CD4-positive, alpha-beta T cell treated with Interleukin-12 subunit alpha and Interleukin-12 subunit beta, for 1 hour (primary cell): ENCODE results near the gene KCNK5.
A peak's percentile ranks its signal among the peaks of the same experiment; 100 is the strongest.

Source experiments
- DNase-seq: peaks from one replicate; pipeline ENCODE4 v3.0.0-alpha.2; 2020

The KCNK5 gene

GRCh38 chr6:39240155-39240757, 11.0 kb upstream of the KCNK5 start:
- no peak for DNase-seq

- DNase-seq = no peak
Observed at GRCh38 chr6:39239527-39240154, 10.4 kb upstream of the KCNK5 start.

- DNase-seq = no peak
Observed at GRCh38 chr6:39236742-39237141, 7.5 kb upstream of the KCNK5 start.

DNA sequence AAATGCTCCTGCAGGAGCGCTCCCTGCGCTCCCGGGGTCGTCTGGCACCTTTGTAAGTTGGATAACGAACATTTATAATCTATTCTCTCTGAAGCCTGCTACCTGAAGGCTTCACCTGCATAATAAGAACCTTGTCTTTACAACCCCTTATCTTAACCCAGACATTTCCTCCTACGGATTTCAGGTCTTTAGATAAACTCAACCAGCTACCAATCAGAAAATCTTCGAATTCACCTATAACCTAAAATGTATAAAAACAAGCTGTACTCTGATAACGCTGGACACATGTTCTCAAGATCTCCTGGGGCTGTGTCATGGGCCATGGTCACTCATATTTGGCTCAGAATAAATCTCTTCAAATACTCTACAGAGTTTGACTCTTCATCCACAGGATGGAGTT, 4.1 kb upstream of the KCNK5 start:
- DNase-seq = no peak

GRCh38 chr6:39231521-39232243, 2.4 kb upstream of the KCNK5 start:
- DNase-seq = no peak

GRCh38 chr6:39230654-39231035, 1.4 kb upstream of the KCNK5 start:
- no peak for DNase-seq

DNA sequence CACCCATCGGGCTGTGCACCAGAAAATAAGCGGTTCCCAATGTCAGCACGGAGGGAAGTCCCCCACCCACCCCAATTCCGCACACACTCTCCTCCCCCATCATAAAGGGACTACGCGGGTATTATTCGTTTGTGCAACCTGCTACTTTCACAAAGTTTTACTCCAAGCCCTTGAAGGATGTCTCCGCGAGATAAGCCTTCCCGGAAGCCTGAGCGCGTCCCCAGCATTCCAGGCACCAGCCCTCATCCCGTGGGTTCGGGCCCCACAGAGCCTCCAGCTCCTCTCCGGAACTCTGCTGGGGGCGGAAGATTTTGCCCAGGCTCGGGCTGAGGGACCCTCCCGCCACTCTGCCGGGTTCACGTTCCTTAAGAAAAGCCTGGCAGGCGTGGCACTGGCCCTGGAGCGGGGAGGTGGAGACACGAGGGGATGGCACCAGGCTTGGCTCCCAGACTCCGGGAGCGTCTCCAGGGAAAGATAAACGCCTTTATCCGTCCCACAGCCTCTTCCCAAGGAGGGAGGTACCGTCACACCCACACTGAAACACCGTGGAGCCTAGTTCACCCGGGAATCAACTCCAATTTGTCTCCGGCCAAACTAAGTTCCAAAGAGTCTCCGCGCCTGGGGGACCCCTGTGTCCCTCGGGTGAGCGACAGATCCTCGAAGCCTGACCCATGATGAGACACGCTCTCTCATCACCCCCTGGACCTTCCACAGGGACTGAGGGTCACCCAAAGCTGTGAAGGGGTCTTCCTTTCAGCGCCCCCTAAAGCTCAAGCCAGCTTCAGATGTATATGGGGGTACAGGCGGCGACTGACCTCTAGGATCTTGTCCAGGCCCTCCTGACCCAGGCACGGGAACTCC, 934 bp downstream of the KCNK5 start:
- DNase-seq = peak; percentile 10

DNA sequence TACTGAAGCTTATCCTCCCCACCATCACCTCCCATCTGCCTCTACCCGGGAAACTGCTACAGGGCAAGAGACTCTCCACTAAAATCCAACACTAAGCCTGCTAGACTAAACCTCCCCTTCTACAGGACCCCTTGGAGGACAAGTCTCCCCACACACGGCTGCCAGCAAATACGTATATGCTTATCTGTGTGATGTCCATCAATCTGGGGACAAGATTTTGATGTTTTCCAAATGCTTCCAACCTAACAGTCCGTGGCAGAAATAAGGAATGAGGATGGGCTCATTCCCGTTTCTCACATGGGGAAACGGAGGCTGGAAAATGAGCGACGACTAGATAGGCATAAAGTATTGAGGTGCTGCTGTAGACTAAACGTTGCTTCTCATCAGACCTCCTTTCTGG, 1.8 kb downstream of the KCNK5 start:
- DNase-seq = no peak

DNA sequence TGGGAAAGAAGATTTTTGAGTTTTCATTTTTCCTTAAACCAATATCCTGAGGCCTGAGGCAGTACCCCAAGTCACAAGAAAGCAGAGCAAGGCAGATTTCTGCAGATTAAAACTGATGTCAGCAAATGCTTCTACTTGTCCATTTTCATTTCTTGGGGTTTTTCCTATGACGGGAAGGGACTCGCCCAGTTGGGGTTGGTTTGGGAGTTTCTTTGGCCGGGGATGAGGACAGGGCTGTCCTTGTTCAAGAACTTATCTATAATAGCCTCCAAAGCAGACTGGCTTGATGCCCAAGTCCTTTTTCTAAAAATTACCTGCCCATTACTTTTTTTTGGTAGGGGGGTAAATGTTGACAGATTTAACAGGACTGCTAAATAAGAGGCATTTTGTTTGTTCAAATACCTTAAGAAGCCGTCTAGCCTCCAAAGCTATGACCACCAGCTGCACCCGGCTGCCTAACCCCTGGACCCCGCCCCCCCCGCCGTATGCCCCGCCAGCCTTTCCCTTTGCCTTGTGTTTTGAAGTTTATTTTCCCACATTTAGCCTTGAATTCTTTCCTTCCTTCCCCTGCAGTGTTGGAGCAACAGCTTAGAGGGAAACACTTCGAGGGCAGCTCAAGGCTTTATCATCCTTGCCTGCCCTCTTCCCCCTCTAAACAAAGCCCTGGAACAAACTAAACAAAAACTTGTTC, 2.5 kb downstream of the KCNK5 start:
- DNase-seq = no peak

DNA sequence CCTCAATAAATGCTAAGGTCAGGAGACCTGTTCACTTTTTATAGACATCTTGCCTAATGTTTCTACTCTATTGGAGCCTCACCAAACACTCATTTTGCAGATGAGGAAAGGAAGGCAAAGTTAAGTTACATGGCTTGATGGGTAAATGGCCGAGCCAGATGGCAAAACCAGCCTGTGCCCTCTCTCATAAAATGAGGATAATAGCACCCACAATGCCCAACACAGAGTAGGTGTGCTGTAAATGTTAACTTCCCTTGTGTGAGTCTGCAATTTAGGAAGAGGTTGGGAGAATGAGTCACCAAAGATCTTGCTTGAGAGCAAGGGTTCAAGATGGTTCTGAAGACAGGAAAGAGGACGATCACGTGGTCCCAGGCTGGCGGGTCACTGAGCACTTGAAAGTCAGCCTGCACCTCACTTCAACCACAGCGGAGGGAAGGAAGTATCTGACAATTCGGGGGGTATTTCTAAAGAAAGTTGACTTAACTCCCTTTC, 3.3 kb downstream of the KCNK5 start:
- DNase-seq = peak; percentile 52

GRCh38 chr6:39225543-39225942, 3.7 kb downstream of the KCNK5 start:
- DNase-seq = no peak

- no peak for DNase-seq
Observed at GRCh38 chr6:39224523-39225182, 4.6 kb downstream of the KCNK5 start.

- DNase-seq = no peak
Observed at GRCh38 chr6:39224011-39224410, 5.3 kb downstream of the KCNK5 start.

DNA sequence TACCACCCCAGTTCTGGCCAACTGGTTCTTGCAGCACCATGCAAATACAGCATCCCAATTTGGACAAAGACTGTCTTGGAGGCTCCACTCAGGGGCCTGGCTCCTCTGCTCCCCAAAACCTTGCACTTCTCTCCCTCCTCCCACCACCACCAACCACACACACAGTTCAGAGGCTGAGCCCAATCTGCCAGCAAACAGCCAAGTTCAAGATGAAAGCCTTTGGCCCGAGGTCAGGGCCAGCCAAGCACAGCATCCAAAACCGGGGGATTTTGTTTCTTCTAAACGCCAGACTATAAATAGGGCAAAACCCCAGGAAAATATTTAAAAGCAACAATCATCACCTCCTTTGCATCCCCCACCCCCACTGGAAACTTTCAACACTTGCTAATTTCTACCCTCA, 5.7 kb downstream of the KCNK5 start:
- no peak for DNase-seq

DNA sequence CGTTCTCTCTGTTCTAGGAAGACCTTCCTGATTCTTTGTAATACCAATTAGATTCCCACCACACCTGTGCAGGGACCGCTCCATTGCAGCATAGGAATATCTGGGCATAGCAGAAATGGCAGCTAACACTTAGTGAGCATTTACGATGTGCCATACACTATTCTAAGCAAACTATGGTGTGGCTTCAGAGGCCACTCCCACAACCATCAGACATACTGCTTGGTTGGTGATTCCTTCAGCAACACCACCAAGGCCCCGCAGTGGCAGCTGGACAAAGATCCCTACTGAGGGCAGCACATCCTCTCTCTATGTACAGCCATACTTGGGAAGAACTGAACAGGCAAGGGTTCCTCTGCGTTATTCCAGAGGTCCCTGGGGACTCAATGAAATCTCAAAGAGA, 6.2 kb downstream of the KCNK5 start:
- no peak for DNase-seq

DNA sequence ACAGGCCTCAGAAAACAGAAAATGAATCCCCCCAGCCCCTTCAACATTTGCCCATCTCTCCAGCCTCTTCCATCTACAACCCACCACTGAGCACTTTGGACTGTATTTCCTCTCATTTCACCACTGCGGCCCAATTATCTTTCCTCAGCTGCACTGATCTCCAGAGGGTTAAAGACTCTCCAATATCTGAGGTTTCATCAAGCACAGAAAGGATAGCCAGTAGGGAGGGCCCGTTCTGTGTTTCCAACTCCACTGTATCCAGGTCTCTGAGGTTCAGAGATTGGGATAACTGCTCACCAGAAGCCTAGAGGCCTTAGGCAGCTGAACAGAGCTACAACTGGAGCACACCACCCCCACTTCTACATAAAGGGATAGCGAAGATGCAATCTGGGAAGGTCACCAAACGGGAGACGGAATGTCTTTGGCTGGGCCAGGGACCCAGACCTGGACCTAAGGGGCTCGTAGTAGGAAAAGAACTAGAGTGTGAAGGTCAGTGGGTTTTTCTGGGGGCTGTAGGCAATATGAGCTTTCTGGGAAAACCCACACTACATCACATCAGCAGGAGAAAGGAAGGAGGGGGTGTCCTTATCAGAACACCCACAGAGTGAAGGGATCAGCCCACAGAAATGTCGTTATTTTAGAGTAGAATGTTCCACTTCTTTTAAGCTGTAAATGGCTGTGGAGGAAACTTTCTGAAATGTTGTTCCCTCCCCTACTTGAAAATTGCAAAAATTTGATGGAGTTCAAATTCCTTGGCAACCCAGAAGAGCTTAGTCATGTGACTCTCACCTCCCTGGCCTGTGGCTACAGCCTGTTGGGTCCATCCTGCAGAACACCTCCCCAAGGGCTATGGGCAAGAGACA, 7.3 kb downstream of the KCNK5 start:
- no peak for DNase-seq

- DNase-seq = no peak
Observed at GRCh38 chr6:39221115-39221514, 8.2 kb downstream of the KCNK5 start.

- no peak for DNase-seq
Observed at GRCh38 chr6:39218868-39219567, 10.3 kb downstream of the KCNK5 start.

DNA sequence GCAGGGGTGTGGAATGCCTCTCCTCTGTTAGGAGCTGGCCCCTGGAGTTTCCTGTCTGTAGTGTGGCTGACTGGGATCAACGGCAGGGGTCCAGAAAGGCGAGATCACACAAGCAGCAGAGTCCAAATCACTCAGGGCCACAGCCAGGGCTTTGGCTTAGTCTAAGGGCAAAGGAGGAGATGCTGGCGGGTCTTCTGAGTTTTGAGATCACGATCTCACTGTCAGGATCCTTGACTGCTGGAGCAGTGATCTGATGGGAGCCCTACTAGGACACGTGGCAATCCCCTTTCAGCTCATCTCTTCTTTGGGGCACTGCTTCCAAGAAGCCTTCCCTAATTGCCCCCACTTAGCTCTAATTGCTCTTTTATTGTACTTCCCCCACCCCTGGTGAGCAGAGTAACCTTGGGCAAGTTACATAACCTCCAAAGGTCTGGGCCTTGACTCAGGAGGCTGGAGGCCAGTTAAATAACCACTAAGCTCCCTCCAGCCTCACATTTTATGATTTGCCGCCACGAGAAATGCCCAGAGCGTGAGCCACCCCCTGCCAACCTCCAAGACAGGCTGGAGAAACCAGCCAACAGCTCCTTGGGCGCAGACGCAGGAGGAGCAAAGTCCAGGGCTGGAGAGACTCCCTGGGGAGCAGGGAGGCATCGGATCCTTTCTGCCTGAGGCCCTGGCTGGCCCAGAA, 12.0 kb downstream of the KCNK5 start:
- no peak for DNase-seq

DNA sequence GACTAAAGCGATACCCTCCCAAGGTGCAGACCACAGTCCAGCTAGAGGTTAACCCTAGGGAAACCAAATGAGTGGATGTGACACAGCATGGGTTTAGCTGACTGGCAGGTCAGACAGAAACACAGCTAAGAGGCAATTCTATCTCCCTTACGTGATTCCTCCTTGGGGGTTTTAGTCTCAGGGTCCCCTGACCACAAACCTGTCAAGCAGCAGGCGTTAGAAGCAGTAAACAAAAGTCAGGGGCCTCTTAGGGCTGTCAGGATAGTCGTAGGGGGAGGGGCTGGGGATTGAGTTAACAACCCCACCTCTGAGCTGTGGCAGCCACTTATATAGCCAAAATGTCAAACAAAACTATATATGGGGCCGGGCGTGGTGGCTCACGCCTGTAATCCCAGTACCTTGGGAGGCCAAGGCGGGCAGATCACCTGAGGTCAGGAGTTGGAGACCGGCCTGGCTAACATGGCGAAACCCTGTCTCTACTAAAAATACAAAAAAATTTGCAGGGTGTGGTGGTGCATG, 13.6 kb downstream of the KCNK5 start:
- no peak for DNase-seq
